Sigmoid colon (tissue), 4 donors: ENCODE results near the gene FAM234A.

Experiments used
- EP300 ChIP-seq, 4 donors: sonication (generic); formaldehyde crosslinking; IDR thresholded peaks; one replicate each; pipeline ENCODE4 v1.6.1; 2017; ENCODE audit warnings: antibody characterized with exemption in 4 of 4
- POLR2A ChIP-seq, 2 donors: fragments of 450-650 bp; IDR thresholded peaks; one replicate each; pipeline ENCODE4 v1.6.1; 2016; ENCODE audit warnings: antibody characterized with exemption in 2 of 2, mild to moderate bottlenecking in 2 of 2, moderate library complexity in 2 of 2
- POLR2AphosphoS5 ChIP-seq, 4 donors: sonication (generic); formaldehyde crosslinking; IDR thresholded peaks; one replicate each; pipeline ENCODE4 v1.6.1; 2017; ENCODE audit warnings: antibody characterized with exemption in 4 of 4
- TF ChIP-seq, protein P1 (sequence below), 4 experiments: fragments of 450-650 bp in 3 of 4; fragments of 200-600 bp in 1 of 4; IDR thresholded peaks; one replicate each; pipeline ENCODE4 v1.5.1; 2016 to 2019; ENCODE audit warnings: antibody characterized with exemption in 4 of 4, mild to moderate bottlenecking in 3 of 4, moderate library complexity in 2 of 4

DNA sequence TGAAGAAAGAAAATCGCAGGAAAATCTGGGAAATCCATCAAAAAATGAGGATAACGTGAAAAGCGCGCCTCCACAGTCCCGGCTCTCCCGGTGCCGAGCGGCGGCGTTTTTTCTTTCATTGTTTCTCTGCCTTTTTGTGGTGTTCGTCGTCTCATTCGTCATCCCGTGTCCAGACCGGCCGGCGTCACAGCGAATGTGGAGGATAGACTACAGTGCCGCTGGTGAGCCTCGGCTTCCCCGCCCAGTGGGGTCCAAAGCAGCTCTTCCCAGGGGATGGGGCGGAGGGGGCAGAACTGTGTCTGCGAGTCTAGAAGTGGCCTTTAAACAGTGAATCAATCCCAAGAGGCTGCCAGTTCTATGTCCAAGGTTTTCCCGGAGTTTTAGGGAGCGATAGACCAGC, 19.8 kb downstream of the FAM234A start:
- TF ChIP-seq, protein P1, sequence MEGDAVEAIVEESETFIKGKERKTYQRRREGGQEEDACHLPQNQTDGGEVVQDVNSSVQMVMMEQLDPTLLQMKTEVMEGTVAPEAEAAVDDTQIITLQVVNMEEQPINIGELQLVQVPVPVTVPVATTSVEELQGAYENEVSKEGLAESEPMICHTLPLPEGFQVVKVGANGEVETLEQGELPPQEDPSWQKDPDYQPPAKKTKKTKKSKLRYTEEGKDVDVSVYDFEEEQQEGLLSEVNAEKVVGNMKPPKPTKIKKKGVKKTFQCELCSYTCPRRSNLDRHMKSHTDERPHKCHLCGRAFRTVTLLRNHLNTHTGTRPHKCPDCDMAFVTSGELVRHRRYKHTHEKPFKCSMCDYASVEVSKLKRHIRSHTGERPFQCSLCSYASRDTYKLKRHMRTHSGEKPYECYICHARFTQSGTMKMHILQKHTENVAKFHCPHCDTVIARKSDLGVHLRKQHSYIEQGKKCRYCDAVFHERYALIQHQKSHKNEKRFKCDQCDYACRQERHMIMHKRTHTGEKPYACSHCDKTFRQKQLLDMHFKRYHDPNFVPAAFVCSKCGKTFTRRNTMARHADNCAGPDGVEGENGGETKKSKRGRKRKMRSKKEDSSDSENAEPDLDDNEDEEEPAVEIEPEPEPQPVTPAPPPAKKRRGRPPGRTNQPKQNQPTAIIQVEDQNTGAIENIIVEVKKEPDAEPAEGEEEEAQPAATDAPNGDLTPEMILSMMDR (IDR thresholded peaks at IDR 0.05), result no peak
- TF ChIP-seq POLR2A (IDR thresholded peaks at IDR 0.05), result no peak
- no peak for TF ChIP-seq EP300 (IDR thresholded peaks at IDR 0.05)
- TF ChIP-seq POLR2AphosphoS5 (IDR thresholded peaks at IDR 0.05), result no peak
